ENCODE results near the gene BBS9. TPM values are rescaled to one million over a fixed set of nuclear protein-coding genes. Genes with fewer than 3 reads are reported as not detected.

Gene BBS9
- total and polyA plus RNA-seq, 9 of the 15 experiments (the other 6 are each of a cell fraction or from before 2014, with no cell fraction given): 0.77 to 3.3 (median 2.4) TPM

GRCh38 chr7:33472348-33473025 is 343.1 kb downstream of the BBS9 start:
- intact Hi-C loops (cut with micrococcal nuclease): no loop called here
- in situ Hi-C loops (cut with MboI): no loop called here
- ATAC-seq (no peak), DNase-seq (ENCODE audit: extremely low read depth in 1 of 4, low spot score in 3 of 4) (no peak), FAIRE-seq (no peak)
- Histone ChIP-seq H3K9ac (ENCODE audit: insufficient read depth in 1 of 2, low read depth in 2 of 2, low read length in 2 of 2) (no peak overlapping the region), H3K4me1 (replicated peaks in 1 of 2; ENCODE audit: control insufficient read depth in 2 of 2, insufficient read depth in 2 of 2, low read length in 2 of 2) (no peaks in the 10 kb centered on the region), H4K20me1 (replicated peaks; ENCODE audit: control insufficient read depth, insufficient read depth, low read length) (no peaks in the 10 kb centered on the region), H3K27ac (ENCODE audit: extremely low read depth, low read depth, low read length) (no peak overlapping the region), H3K9me1 (ENCODE audit: control insufficient read depth, insufficient read depth, low read length) (no peaks in the 10 kb centered on the region), H2AFZ (ENCODE audit: low read depth, low read length) (no peak overlapping the region), H3K4me2 (ENCODE audit: insufficient read depth, low read length) (no peak overlapping the region), H3K79me2 (ENCODE audit: control insufficient read depth, insufficient read depth, low read length) (no peaks in the 10 kb centered on the region), H3K36me3 (ENCODE audit: control insufficient read depth, insufficient read depth, low read length) (no peaks in the 10 kb centered on the region), H3K9me3 (replicated peaks; ENCODE audit: control insufficient read depth, insufficient read depth, low read depth, low read length) (no peaks in the 10 kb centered on the region), H3K4me3 (no peak overlapping the region), H3K27me3 (ENCODE audit: control insufficient read depth in 2 of 2, insufficient read depth in 2 of 2, low read length in 2 of 2) (no peaks in the 10 kb centered on the region)
- POLR2A ChIA-PET: no interaction called here
- BruUV-seq (replicated peaks): no TSS peak
- CTCF ChIA-PET (ENCODE audit: low intra/inter-chr PET ratio): no interaction called here
- TF ChIP-seq CHD4 (IDR thresholded peaks at IDR 0.05; ENCODE audit: insufficient read depth, insufficient replicate concordance, low read depth, low read length, poor library complexity, severe bottlenecking) (no peak), ZNF586 (CRISPR knock-in tag; conservative IDR thresholded peaks at IDR 0.05) (no peak), SOX6 (IDR thresholded peaks at IDR 0.05) (no peak), BRCA1 (IDR thresholded peaks at IDR 0.05) (no peak), BRCA1 (CRISPR knock-in tag; IDR thresholded peaks at IDR 0.05) (no peak), BRD4 (IDR thresholded peaks at IDR 0.05) (no peak), RBM39 (optimal IDR thresholded peaks at IDR 0.05; ENCODE audit: low read depth, low read length) (no peak), ZNF583 (CRISPR knock-in tag; IDR thresholded peaks at IDR 0.05) (no peak), THRB (CRISPR knock-in tag; conservative IDR thresholded peaks at IDR 0.05) (no peak), ELF4 (CRISPR knock-in tag; IDR thresholded peaks at IDR 0.05) (no peak), HCFC1 (IDR thresholded peaks at IDR 0.05; ENCODE audit: low read depth, low read length) (no peak)
- 0% methylated on average over 4 of the region's 4 CpGs for WGBS (ENCODE audit: insufficient coverage, low coverage, missing lambda C conversion rate)

Measured in K562 (cell line).